Endothelial cell of umbilical vein (primary cell): Measurements from ENCODE around the gene ZNF205. TPM values are rescaled to one million over a fixed set of nuclear protein-coding genes. Genes with fewer than 3 reads are reported as not detected.

Experiments
- BruUV-seq: library from RNA; stranded (reverse); fragments of 400-500 nt; replicated peaks from 2 replicates; lab custom pipeline; 2021; lab: Mats Ljungman, UMichigan
- CTCF ChIA-PET: fragments of 300-600, 350-600 bp; sonication (Branson Sonifier 250); formaldehyde crosslinking; loops from one replicate; lab custom pipeline; 2021; ENCODE audit warnings: antibody characterized with exemption, inconsistent platforms; lab: Charles Lee
- POLR2A ChIA-PET: fragments of 300-600, 350-600 bp; sonication (Branson Sonifier 250); formaldehyde crosslinking; loops from one replicate; lab custom pipeline; 2021; ENCODE audit warnings: antibody characterized with exemption, inconsistent platforms; lab: Charles Lee
- DNase-seq: peaks from one replicate; pipeline ENCODE4 v3.0.0-alpha.2; 2011; ENCODE audit warnings: low read depth, low spot score
- FAIRE-seq: peaks from 2 replicates; lab custom pipeline; 2011; peaks lifted over from hg19 to GRCh38; lab: Jason Lieb, UNC
- H2AFZ ChIP-seq: 2 replicates; pipeline ENCODE4 v1.6.0; 2012; ENCODE audit warnings: low read depth, low read length, control low read depth, inconsistent platforms
- H3K27ac ChIP-seq: 2 replicates; pipeline ENCODE4 v1.5.1; 2011; ENCODE audit warnings: low read depth, mild to moderate bottlenecking, control low read depth, low read length, moderate library complexity; ENCODE audit not compliant: insufficient read depth
- H3K27me3 ChIP-seq, 2 experiments: 2 replicates each; pipeline versions ENCODE4 v1.6.0 to v1.6.1; 2011; ENCODE audit warnings: low read length in 2 of 2, mixed read lengths in 1 of 2; ENCODE audit not compliant: control insufficient read depth in 2 of 2, insufficient read depth in 2 of 2
- H3K36me3 ChIP-seq, 2 experiments: 2 replicates in 1 of 2; 3 replicates in 1 of 2; pipeline ENCODE4 v1.5.1; 2011; ENCODE audit warnings: low read length in 2 of 2, mild to moderate bottlenecking in 1 of 2, moderate library complexity in 1 of 2; ENCODE audit not compliant: control insufficient read depth in 2 of 2, insufficient read depth in 2 of 2; ENCODE audit errors: extremely low read depth in 1 of 2
- H3K4me1 ChIP-seq: 3 replicates; pipeline ENCODE4 v1.5.1; 2011; ENCODE audit warnings: mild to moderate bottlenecking, low read length; ENCODE audit not compliant: control insufficient read depth, insufficient read depth; ENCODE audit errors: extremely low read depth
- H3K4me2 ChIP-seq: 2 replicates; pipeline ENCODE4 v1.6.1; 2011; ENCODE audit warnings: low read length, control low read depth, mixed read lengths; ENCODE audit not compliant: insufficient read depth
- H3K4me3 ChIP-seq, 3 experiments: fragments of 200-600 bp in 1 of 3; sonication (generic), shearing (Covaris generic) in 1 of 3; replicated peaks in 1 of 3; 2 replicates each; pipeline ENCODE4 v1.5.1; 2011 to 2016; ENCODE audit warnings: control low read depth in 3 of 3, low read length in 3 of 3, mild to moderate bottlenecking in 2 of 3, inconsistent platforms in 1 of 3, low read depth in 1 of 3, moderate library complexity in 1 of 3; ENCODE audit not compliant: insufficient read depth in 1 of 3
- H3K79me2 ChIP-seq: 2 replicates; pipeline ENCODE4 v1.6.0; 2012; ENCODE audit warnings: low read length, inconsistent platforms; ENCODE audit not compliant: control insufficient read depth, insufficient read depth
- H3K9ac ChIP-seq: replicated peaks from 2 replicates; pipeline ENCODE3; 2011; ENCODE audit warnings: low read length, control low read depth; ENCODE audit not compliant: insufficient read depth; ENCODE audit errors: extremely low read depth
- H3K9me1 ChIP-seq: replicated peaks from 3 replicates; pipeline ENCODE4 v1.6.0; 2011; ENCODE audit warnings: mild to moderate bottlenecking, low read length; ENCODE audit not compliant: control insufficient read depth, insufficient read depth; ENCODE audit errors: extremely low read depth
- H3K9me3 ChIP-seq: replicated peaks from 2 replicates; pipeline ENCODE4 v1.5.1; 2012; ENCODE audit warnings: low read length, inconsistent platforms; ENCODE audit not compliant: control insufficient read depth, insufficient read depth
- H4K20me1 ChIP-seq: replicated peaks from 2 replicates; pipeline ENCODE3; 2011; ENCODE audit warnings: mild to moderate bottlenecking, low read length; ENCODE audit not compliant: control insufficient read depth, insufficient read depth; ENCODE audit errors: extremely low read depth
- EZH2 ChIP-seq: IDR thresholded peaks from 2 replicates; pipeline ENCODE4 v1.6.1; 2012; ENCODE audit warnings: borderline replicate concordance, low read depth, mild to moderate bottlenecking, moderate library complexity, low read length, inconsistent platforms; ENCODE audit not compliant: severe bottlenecking
- FOS ChIP-seq: IDR thresholded peaks from 2 replicates; pipeline ENCODE4 v1.6.1; 2011; ENCODE audit warnings: mild to moderate bottlenecking, low read length, moderate library complexity, borderline replicate concordance; ENCODE audit not compliant: insufficient read depth
- JUN ChIP-seq: IDR thresholded peaks from 2 replicates; pipeline ENCODE4 v1.6.1; 2011; ENCODE audit warnings: borderline replicate concordance, low read depth; ENCODE audit not compliant: insufficient read length, insufficient read depth
- MAX ChIP-seq: IDR thresholded peaks from 2 replicates; pipeline ENCODE4 v1.6.1; 2011; ENCODE audit not compliant: insufficient read depth, insufficient read length
- MYC ChIP-seq: IDR thresholded peaks from one replicate; pipeline ENCODE4 v1.6.1; 2011; ENCODE audit warnings: mild to moderate bottlenecking, low read depth, low read length
- POLR2AphosphoS5 ChIP-seq: IDR thresholded peaks from 2 replicates; pipeline ENCODE4 v1.6.1; 2012; ENCODE audit warnings: low read depth, mild to moderate bottlenecking, control low read depth, low read length, moderate library complexity; ENCODE audit not compliant: insufficient read depth
- dilution Hi-C: fragments of 300-500 bp; cut with MboI; formaldehyde crosslinking; loops from one replicate; pipeline ENCODE4 v1.15.0; 2019; ENCODE audit warnings: low sequenced_read_pairs; ENCODE audit not compliant: extremely low pct_ligation_motif_present
- intact Hi-C: fragments of 100-400 bp; cut with micrococcal nuclease; formaldehyde crosslinking; loops from one replicate; pipeline ENCODE4 v1.10.0; 2022
- polyA plus RNA-seq, 4 experiments: library from polyadenylated mRNA; depleted of rRNA in 3 of 4; stranded (reverse) in 3 of 4; unstranded in 1 of 4; fragments of >200 nt; gene quantifications; 2 replicates each; pipeline versions ENCODE4 v1.2.1 to v1.2.3, GENCODE V29; 2011 to 2012; ENCODE audit warnings: missing spikeins in 1 of 4
- total RNA-seq: library from RNA; stranded (reverse); gene quantifications from 2 replicates; pipeline ENCODE4 v1.2.3, GENCODE V29; 2021
- TF ChIP-seq, protein P1 (sequence below), 2 donors: IDR thresholded peaks; 1 replicate in 1 of 2; 2 replicates in 1 of 2; pipeline ENCODE4 v1.5.1; 2011; ENCODE audit warnings: low read length in 2 of 2, mild to moderate bottlenecking in 2 of 2, moderate library complexity in 2 of 2, control low read depth in 1 of 2, inconsistent platforms in 1 of 2, low read depth in 1 of 2; ENCODE audit not compliant: insufficient read depth in 1 of 2; ENCODE audit errors: extremely low read depth in 1 of 2

ZNF205 gene
- total and polyA plus RNA-seq, 2 donors (not counting 3 experiments of a cell fraction or from before 2014, with no cell fraction given): 18.5 to 19.0 TPM

- Histone ChIP-seq H3K79me2 (no peaks in the 10 kb centered on the region), H3K4me3 (no peak overlapping the region), H3K9me1 (no peaks in the 10 kb centered on the region), H4K20me1 (no peaks in the 10 kb centered on the region), H3K4me2 (no peak overlapping the region), H3K27me3 (peaks cover 0 to 2% of the 10 kb centered on the region in 2 experiments), H3K9me3 (no peaks in the 10 kb centered on the region), H2AFZ (peak overlapping the region; percentile 45), H3K36me3 (no peaks in the 10 kb centered on the region), H3K4me1 (peaks cover 26% of the 10 kb centered on the region), H3K9ac (no peak overlapping the region), H3K27ac (no peak overlapping the region)
- dilution Hi-C loops: no loop called here
- DNase-seq (no peak), FAIRE-seq (no peak)
- CTCF ChIA-PET: interaction anchor here (1.7 to 4.8 kb wide), 2 partner anchors 30 to 40 kb away, joined by 6 to 49 read pairs; no protein-coding TSS in a partner anchor
- no TSS peak for BruUV-seq
- intact Hi-C loops: no loop called here
- TF ChIP-seq, protein P1, sequence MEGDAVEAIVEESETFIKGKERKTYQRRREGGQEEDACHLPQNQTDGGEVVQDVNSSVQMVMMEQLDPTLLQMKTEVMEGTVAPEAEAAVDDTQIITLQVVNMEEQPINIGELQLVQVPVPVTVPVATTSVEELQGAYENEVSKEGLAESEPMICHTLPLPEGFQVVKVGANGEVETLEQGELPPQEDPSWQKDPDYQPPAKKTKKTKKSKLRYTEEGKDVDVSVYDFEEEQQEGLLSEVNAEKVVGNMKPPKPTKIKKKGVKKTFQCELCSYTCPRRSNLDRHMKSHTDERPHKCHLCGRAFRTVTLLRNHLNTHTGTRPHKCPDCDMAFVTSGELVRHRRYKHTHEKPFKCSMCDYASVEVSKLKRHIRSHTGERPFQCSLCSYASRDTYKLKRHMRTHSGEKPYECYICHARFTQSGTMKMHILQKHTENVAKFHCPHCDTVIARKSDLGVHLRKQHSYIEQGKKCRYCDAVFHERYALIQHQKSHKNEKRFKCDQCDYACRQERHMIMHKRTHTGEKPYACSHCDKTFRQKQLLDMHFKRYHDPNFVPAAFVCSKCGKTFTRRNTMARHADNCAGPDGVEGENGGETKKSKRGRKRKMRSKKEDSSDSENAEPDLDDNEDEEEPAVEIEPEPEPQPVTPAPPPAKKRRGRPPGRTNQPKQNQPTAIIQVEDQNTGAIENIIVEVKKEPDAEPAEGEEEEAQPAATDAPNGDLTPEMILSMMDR (IDR thresholded peaks at IDR 0.05; ENCODE audit: extremely low read depth in 1 of 2, insufficient read depth in 1 of 2, low read depth in 1 of 2, low read length in 2 of 2): no peak
- TF ChIP-seq MAX (no peak), FOS (no peak), POLR2AphosphoS5 (no peak), EZH2 (no peak), MYC (no peak), JUN (no peak)
- POLR2A ChIA-PET: no interaction called here
Observed at GRCh38 chr16:3099395-3099731, 13.0 kb upstream of the ZNF205 start.
